ENCODE measurements around the gene CARNS1.
A peak's percentile ranks its signal among the peaks of the same experiment; 100 is the strongest.

GRCh38 chr11:67384851-67385366, 30.6 kb upstream of the CARNS1 start:
- TF ChIP-seq CTCF (IDR thresholded peaks at IDR 0.05) (no peak), JUND (IDR thresholded peaks at IDR 0.05) (no peak), MXI1 (IDR thresholded peaks at IDR 0.05; ENCODE audit: low read depth, low read length) (no peak), EP300 (IDR thresholded peaks at IDR 0.05; ENCODE audit: borderline replicate concordance in 1 of 2, low read depth in 1 of 2, low read length in 1 of 2) (no peak), TCF12 (IDR thresholded peaks at IDR 0.05) (peak; percentile 27; the same call in 1 of the 2 replicates), YY1 (IDR thresholded peaks at IDR 0.05; ENCODE audit: low read depth) (no peak), POLR2AphosphoS5 (IDR thresholded peaks at IDR 0.05; ENCODE audit: low read depth, low read length) (no peak), MAX (IDR thresholded peaks at IDR 0.05; ENCODE audit: low read depth) (no peak), EZH2phosphoT487 (IDR thresholded peaks at IDR 0.05; ENCODE audit: borderline replicate concordance, low read depth) (no peak), TAF1 (IDR thresholded peaks at IDR 0.05; ENCODE audit: borderline replicate concordance, low read depth, low read length) (no peak)
